ENCODE data around the gene BTRC.

DNA sequence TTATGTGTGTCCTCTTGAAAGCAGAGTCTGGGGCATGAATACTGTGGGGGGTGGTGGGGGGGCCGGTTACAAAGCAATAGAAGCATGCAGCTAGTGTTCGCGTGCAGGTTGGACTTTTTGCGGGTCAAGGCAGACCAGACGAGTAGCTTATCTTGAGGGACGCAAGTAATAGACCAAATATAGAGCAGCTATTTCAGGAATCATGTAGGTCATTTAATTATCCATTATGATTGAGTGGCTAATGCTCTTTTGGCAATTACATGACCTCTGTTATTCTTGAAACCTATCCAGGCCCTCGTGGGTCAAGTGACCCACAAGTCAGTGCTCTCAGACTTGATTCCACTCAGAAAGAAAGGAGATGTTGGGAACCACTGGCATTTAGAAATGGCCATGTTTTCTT, 93.0 kb downstream of the BTRC start:
- TF ChIP-seq, protein P1, sequence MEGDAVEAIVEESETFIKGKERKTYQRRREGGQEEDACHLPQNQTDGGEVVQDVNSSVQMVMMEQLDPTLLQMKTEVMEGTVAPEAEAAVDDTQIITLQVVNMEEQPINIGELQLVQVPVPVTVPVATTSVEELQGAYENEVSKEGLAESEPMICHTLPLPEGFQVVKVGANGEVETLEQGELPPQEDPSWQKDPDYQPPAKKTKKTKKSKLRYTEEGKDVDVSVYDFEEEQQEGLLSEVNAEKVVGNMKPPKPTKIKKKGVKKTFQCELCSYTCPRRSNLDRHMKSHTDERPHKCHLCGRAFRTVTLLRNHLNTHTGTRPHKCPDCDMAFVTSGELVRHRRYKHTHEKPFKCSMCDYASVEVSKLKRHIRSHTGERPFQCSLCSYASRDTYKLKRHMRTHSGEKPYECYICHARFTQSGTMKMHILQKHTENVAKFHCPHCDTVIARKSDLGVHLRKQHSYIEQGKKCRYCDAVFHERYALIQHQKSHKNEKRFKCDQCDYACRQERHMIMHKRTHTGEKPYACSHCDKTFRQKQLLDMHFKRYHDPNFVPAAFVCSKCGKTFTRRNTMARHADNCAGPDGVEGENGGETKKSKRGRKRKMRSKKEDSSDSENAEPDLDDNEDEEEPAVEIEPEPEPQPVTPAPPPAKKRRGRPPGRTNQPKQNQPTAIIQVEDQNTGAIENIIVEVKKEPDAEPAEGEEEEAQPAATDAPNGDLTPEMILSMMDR (conservative IDR thresholded peaks at IDR 0.05; ENCODE audit: low read depth, low read length) = no peak
- no peak for TF ChIP-seq EZH2phosphoT487 (IDR thresholded peaks at IDR 0.05; ENCODE audit: borderline replicate concordance, low read length)

All from PC-3 (cell line).